SK-N-SH treated with all-trans-retinoic acid at 6 μM for 48 hours (cell line): ENCODE data around the gene EBF3.

ENCODE experiments used
- ATAC-seq: fragments of 200-7000 bp; cut with Tn5 transposase; 3 replicates; pipeline ENCODE4 v1.9.1; 2020; ENCODE audit warnings: mild to moderate bottlenecking, moderate library complexity
- ARNTL ChIP-seq: fragments of 450-650 bp; formaldehyde crosslinking; IDR thresholded peaks from 2 replicates; pipeline ENCODE4 v1.5.0; 2020; ENCODE audit warnings: low read depth, mild to moderate bottlenecking, moderate library complexity, borderline replicate concordance
- BACH2 ChIP-seq: fragments of 250-450 bp; sonication (Bioruptor Pico); IDR thresholded peaks from 2 replicates; pipeline ENCODE4 v1.9.0; 2021; ENCODE audit warnings: mild to moderate bottlenecking, borderline replicate concordance
- CSDC2 ChIP-seq: fragments of 250-450 bp; sonication (Bioruptor Pico); IDR thresholded peaks from 2 replicates; pipeline ENCODE4 v1.5.0; 2020; ENCODE audit warnings: mild to moderate bottlenecking, moderate library complexity
- CSRNP3 ChIP-seq: fragments of 250-450 bp; sonication (Bioruptor Pico); IDR thresholded peaks from 2 replicates; pipeline ENCODE4 v1.5.1; 2021; ENCODE audit warnings: mild to moderate bottlenecking, moderate library complexity
- ESRRG ChIP-seq: fragments of 250-450 bp; sonication (Bioruptor Pico); IDR thresholded peaks from 2 replicates; pipeline ENCODE4 v1.6.1; 2021; ENCODE audit warnings: mild to moderate bottlenecking
- GLIS3 ChIP-seq: fragments of 250-450 bp; sonication (Bioruptor Pico); IDR thresholded peaks from 2 replicates; pipeline ENCODE4 v1.5.0; 2020; ENCODE audit warnings: mild to moderate bottlenecking, moderate library complexity
- ISL1 ChIP-seq: fragments of 250-450 bp; sonication (Bioruptor Pico); IDR thresholded peaks from 2 replicates; pipeline ENCODE4 v2.1.2; 2022; ENCODE audit warnings: mild to moderate bottlenecking, moderate library complexity
- OSR1 ChIP-seq: fragments of 250-450 bp; sonication (Bioruptor Pico); IDR thresholded peaks from 2 replicates; pipeline ENCODE4 v1.8.0; 2022; ENCODE audit warnings: moderate library complexity, mild to moderate bottlenecking, inconsistent platforms
- PATZ1 ChIP-seq: fragments of 250-450 bp; sonication (Bioruptor Pico); IDR thresholded peaks from 2 replicates; pipeline ENCODE4 v1.8.0; 2020; ENCODE audit warnings: mild to moderate bottlenecking, moderate library complexity, borderline replicate concordance
- PPARA ChIP-seq: fragments of 250-450 bp; sonication (Bioruptor Pico); IDR thresholded peaks from 2 replicates; pipeline ENCODE4 v1.5.0; 2020; ENCODE audit warnings: mild to moderate bottlenecking, borderline replicate concordance
- RARB ChIP-seq: fragments of 250-450 bp; sonication (Bioruptor Pico); IDR thresholded peaks from 2 replicates; pipeline ENCODE4 v1.8.0; 2021; ENCODE audit warnings: mild to moderate bottlenecking, moderate library complexity
- SNAI2 ChIP-seq: fragments of 250-450 bp; sonication (Bioruptor Pico); IDR thresholded peaks from 2 replicates; pipeline ENCODE4 v1.5.0; 2020; ENCODE audit warnings: mild to moderate bottlenecking, moderate library complexity
- TCF4 ChIP-seq: fragments of 250-450 bp; sonication (Bioruptor Pico); IDR thresholded peaks from 2 replicates; pipeline ENCODE4 v1.8.0; 2021; ENCODE audit warnings: mild to moderate bottlenecking, moderate library complexity, borderline replicate concordance
- TSHZ2 ChIP-seq: fragments of 250-450 bp; sonication (Bioruptor Pico); IDR thresholded peaks from 2 replicates; pipeline ENCODE4 v1.5.0; 2020; ENCODE audit warnings: mild to moderate bottlenecking, moderate library complexity
- ZC3H10 ChIP-seq: fragments of 250-450 bp; sonication (Bioruptor Pico); IDR thresholded peaks from 2 replicates; pipeline ENCODE4 v1.5.1; 2021; ENCODE audit warnings: mild to moderate bottlenecking, moderate library complexity
- ZFP3 ChIP-seq: fragments of 250-450 bp; sonication (Bioruptor Pico); IDR thresholded peaks from 2 replicates; pipeline ENCODE4 v1.5.0; 2020; ENCODE audit warnings: mild to moderate bottlenecking, moderate library complexity
- ZFP30 ChIP-seq: fragments of 450-650 bp; formaldehyde crosslinking; IDR thresholded peaks from 2 replicates; pipeline ENCODE4 v1.5.0; 2022; ENCODE audit warnings: mild to moderate bottlenecking, moderate library complexity
- ZNF565 ChIP-seq: fragments of 450-650 bp; formaldehyde crosslinking; conservative IDR thresholded peaks from 2 replicates; pipeline ENCODE4 v1.5.0; 2020; ENCODE audit warnings: low read depth, mild to moderate bottlenecking, moderate library complexity
- ZNF70 ChIP-seq: fragments of 450-650 bp; formaldehyde crosslinking; IDR thresholded peaks from 2 replicates; pipeline ENCODE4 v1.5.0; 2020; ENCODE audit warnings: mild to moderate bottlenecking, moderate library complexity
- TF ChIP-seq, protein P1 (sequence below): fragments of 250-450 bp; sonication (Bioruptor Pico); IDR thresholded peaks from 2 replicates; pipeline ENCODE4 v1.8.0; 2021; ENCODE audit warnings: low read depth, mild to moderate bottlenecking, moderate library complexity, borderline replicate concordance

The EBF3 gene

GRCh38 chr10:129854796-129855705 lies 109.0 kb downstream of the EBF3 start:
- ATAC-seq = no peak
- TF ChIP-seq, protein P1, sequence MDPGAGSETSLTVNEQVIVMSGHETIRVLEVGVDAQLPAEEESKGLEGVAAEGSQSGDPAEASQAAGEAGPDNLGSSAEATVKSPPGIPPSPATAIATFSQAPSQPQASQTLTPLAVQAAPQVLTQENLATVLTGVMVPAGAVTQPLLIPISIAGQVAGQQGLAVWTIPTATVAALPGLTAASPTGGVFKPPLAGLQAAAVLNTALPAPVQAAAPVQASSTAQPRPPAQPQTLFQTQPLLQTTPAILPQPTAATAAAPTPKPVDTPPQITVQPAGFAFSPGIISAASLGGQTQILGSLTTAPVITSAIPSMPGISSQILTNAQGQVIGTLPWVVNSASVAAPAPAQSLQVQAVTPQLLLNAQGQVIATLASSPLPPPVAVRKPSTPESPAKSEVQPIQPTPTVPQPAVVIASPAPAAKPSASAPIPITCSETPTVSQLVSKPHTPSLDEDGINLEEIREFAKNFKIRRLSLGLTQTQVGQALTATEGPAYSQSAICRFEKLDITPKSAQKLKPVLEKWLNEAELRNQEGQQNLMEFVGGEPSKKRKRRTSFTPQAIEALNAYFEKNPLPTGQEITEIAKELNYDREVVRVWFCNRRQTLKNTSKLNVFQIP (CRISPR knock-in tag) = no peak
- TF ChIP-seq OSR1 (CRISPR knock-in tag) (no peak), ZNF70 (CRISPR knock-in tag) (no peak), RARB (CRISPR knock-in tag) (no peak), ZNF565 (CRISPR knock-in tag) (no peak), GLIS3 (CRISPR knock-in tag) (no peak), ISL1 (no peak), ZFP30 (CRISPR knock-in tag) (no peak), ZC3H10 (CRISPR knock-in tag) (no peak), PPARA (no peak), TCF4 (CRISPR knock-in tag) (no peak), ARNTL (no peak), TSHZ2 (no peak), BACH2 (CRISPR knock-in tag) (no peak)

- ATAC-seq = no peak
- TF ChIP-seq TSHZ2 = no peak
- TF ChIP-seq OSR1 (CRISPR knock-in tag) = no peak
- TF ChIP-seq ZC3H10 (CRISPR knock-in tag) = no peak
- no peak for TF ChIP-seq ISL1
- TF ChIP-seq SNAI2 (CRISPR knock-in tag) = no peak
- TF ChIP-seq ZFP3 = no peak
- TF ChIP-seq CSRNP3 = no peak
- TF ChIP-seq PATZ1 (CRISPR knock-in tag) = no peak
- TF ChIP-seq, protein P1 (CRISPR knock-in tag) = no peak
- no peak for TF ChIP-seq ZNF565 (CRISPR knock-in tag)
- TF ChIP-seq GLIS3 (CRISPR knock-in tag) = no peak
- no peak for TF ChIP-seq CSDC2 (CRISPR knock-in tag)
- TF ChIP-seq ESRRG = no peak
Measured at GRCh38 chr10:129854158-129854557, 109.9 kb downstream of the EBF3 start.
